Rectal smooth muscle tissue (tissue), 1 donor: Measurements from ENCODE around the gene CS.

Source experiments
- H3K27ac ChIP-seq: one replicate; pipeline ENCODE4 v1.7.0; 2013; ENCODE audit warnings: low read depth, low read length, inconsistent platforms
- H3K27me3 ChIP-seq: one replicate; pipeline ENCODE4 v1.7.0; 2013; ENCODE audit warnings: low read length; ENCODE audit not compliant: control insufficient read depth, insufficient read depth
- H3K36me3 ChIP-seq: one replicate; pipeline ENCODE4 v1.7.0; 2013; ENCODE audit warnings: low read length; ENCODE audit not compliant: control insufficient read depth, insufficient read depth
- H3K4me1 ChIP-seq: one replicate; pipeline ENCODE4 v1.7.0; 2013; ENCODE audit warnings: low read length; ENCODE audit not compliant: control insufficient read depth, insufficient read depth
- H3K4me3 ChIP-seq: one replicate; pipeline ENCODE4 v1.7.0; 2013; ENCODE audit warnings: low read length
- H3K9ac ChIP-seq: one replicate; pipeline ENCODE4 v1.7.0; 2013; ENCODE audit warnings: low read length

CS gene

GRCh38 chr12:56248711-56249110 lies 51.4 kb downstream of the CS start:
- no peak overlapping the region for H3K27ac ChIP-seq
- H3K36me3 ChIP-seq, result peaks cover 71% of the 10 kb centered on the region

GRCh38 chr12:56247923-56248322 lies 52.2 kb downstream of the CS start:
- no peak overlapping the region for H3K27ac ChIP-seq
- peaks cover 69% of the 10 kb centered on the region for H3K36me3 ChIP-seq
- H3K27me3 ChIP-seq, result no peaks in the 10 kb centered on the region
- no peak overlapping the region for H3K4me3 ChIP-seq
- H3K9ac ChIP-seq, result no peak overlapping the region
- H3K4me1 ChIP-seq, result no peaks in the 10 kb centered on the region

More at GRCh38 chr12:56248711-56249110, 51.4 kb downstream of the CS start:
- Histone ChIP-seq H3K4me3 (no peak overlapping the region), H3K9ac (no peak overlapping the region), H3K4me1 (no peaks in the 10 kb centered on the region), H3K27me3 (no peaks in the 10 kb centered on the region)

- Histone ChIP-seq H3K36me3 (peaks cover 64% of the 10 kb centered on the region), H3K4me1 (no peaks in the 10 kb centered on the region), H3K4me3 (no peak overlapping the region), H3K27ac (no peak overlapping the region), H3K9ac (no peak overlapping the region), H3K27me3 (no peaks in the 10 kb centered on the region)
Observed at GRCh38 chr12:56244494-56244893, 55.6 kb downstream of the CS start.

GRCh38 chr12:56243731-56244181 lies 56.4 kb downstream of the CS start:
- H3K9ac ChIP-seq, result no peak overlapping the region
- H3K27me3 ChIP-seq, result no peaks in the 10 kb centered on the region
- H3K4me3 ChIP-seq, result no peak overlapping the region
- H3K36me3 ChIP-seq, result peaks cover 65% of the 10 kb centered on the region
- H3K4me1 ChIP-seq, result no peaks in the 10 kb centered on the region
- no peak overlapping the region for H3K27ac ChIP-seq

GRCh38 chr12:56242986-56243385 lies 57.1 kb downstream of the CS start:
- H3K36me3 ChIP-seq, result peaks cover 57% of the 10 kb centered on the region
- no peak overlapping the region for H3K27ac ChIP-seq

GRCh38 chr12:56241424-56242303 lies 58.5 kb downstream of the CS start:
- H3K27ac ChIP-seq, result no peak overlapping the region
- H3K9ac ChIP-seq, result no peak overlapping the region
- no peaks in the 10 kb centered on the region for H3K27me3 ChIP-seq
- H3K4me1 ChIP-seq, result no peaks in the 10 kb centered on the region
- no peak overlapping the region for H3K4me3 ChIP-seq
- peaks cover 48% of the 10 kb centered on the region for H3K36me3 ChIP-seq

More at GRCh38 chr12:56242986-56243385, 57.1 kb downstream of the CS start:
- Histone ChIP-seq H3K27me3 (no peaks in the 10 kb centered on the region), H3K4me3 (no peak overlapping the region), H3K9ac (no peak overlapping the region), H3K4me1 (no peaks in the 10 kb centered on the region)

GRCh38 chr12:56237552-56237951 lies 62.6 kb downstream of the CS start:
- Histone ChIP-seq H3K4me1 (no peaks in the 10 kb centered on the region), H3K36me3 (peaks cover 22% of the 10 kb centered on the region), H3K9ac (no peak overlapping the region), H3K27me3 (no peaks in the 10 kb centered on the region), H3K4me3 (no peak overlapping the region), H3K27ac (no peak overlapping the region)

GRCh38 chr12:56236985-56237384 lies 63.1 kb downstream of the CS start:
- Histone ChIP-seq H3K27ac (no peak overlapping the region), H3K4me3 (no peak overlapping the region), H3K27me3 (no peaks in the 10 kb centered on the region), H3K36me3 (peaks cover 17% of the 10 kb centered on the region), H3K4me1 (no peaks in the 10 kb centered on the region), H3K9ac (no peak overlapping the region)

- H3K4me3 ChIP-seq, result no peak overlapping the region
- H3K9ac ChIP-seq, result no peak overlapping the region
- H3K36me3 ChIP-seq, result peaks cover 14% of the 10 kb centered on the region
- no peaks in the 10 kb centered on the region for H3K4me1 ChIP-seq
- no peak overlapping the region for H3K27ac ChIP-seq
- no peaks in the 10 kb centered on the region for H3K27me3 ChIP-seq
Observed at GRCh38 chr12:56236091-56236490, 64.0 kb downstream of the CS start.

GRCh38 chr12:56234746-56235436 lies 65.2 kb downstream of the CS start:
- H3K4me3 ChIP-seq, result no peak overlapping the region
- H3K9ac ChIP-seq, result no peak overlapping the region
- H3K27me3 ChIP-seq, result no peaks in the 10 kb centered on the region
- H3K27ac ChIP-seq, result no peak overlapping the region
- no peaks in the 10 kb centered on the region for H3K4me1 ChIP-seq
- H3K36me3 ChIP-seq, result peaks cover 14% of the 10 kb centered on the region

GRCh38 chr12:56231184-56231582 lies 68.9 kb downstream of the CS start:
- Histone ChIP-seq H3K27ac (no peak overlapping the region), H3K36me3 (no peaks in the 10 kb centered on the region), H3K27me3 (no peaks in the 10 kb centered on the region), H3K4me1 (no peaks in the 10 kb centered on the region), H3K4me3 (peak overlapping the region; percentile 63), H3K9ac (no peak overlapping the region)

- H3K4me3 ChIP-seq, result peak overlapping the region; percentile 63
- no peaks in the 10 kb centered on the region for H3K27me3 ChIP-seq
- H3K9ac ChIP-seq, result no peak overlapping the region
- H3K4me1 ChIP-seq, result no peaks in the 10 kb centered on the region
- no peak overlapping the region for H3K27ac ChIP-seq
- H3K36me3 ChIP-seq, result no peaks in the 10 kb centered on the region
Observed at GRCh38 chr12:56230432-56231183, 69.5 kb downstream of the CS start.
